GM12878 (cell line): ENCODE results near the gene POLR3E. TPM values are rescaled to one million over a fixed set of nuclear protein-coding genes. Genes with fewer than 3 reads are reported as not detected.

Experiments used
- ATAC-seq: fragments of 200-7000 bp; cut with Tn5 transposase; 3 replicates; pipeline ENCODE4 v1.9.1; 2020; ENCODE audit warnings: mild to moderate bottlenecking, moderate library complexity
- BruUV-seq: library from RNA; stranded (reverse); fragments of 400-500 nt; replicated peaks from 2 replicates; lab custom pipeline; 2021; lab: Mats Ljungman, UMichigan
- CTCF ChIA-PET: fragments of 300-600 bp; sonication (Branson Sonifier 250); formaldehyde crosslinking; extraction: SDS; loops from one replicate; lab custom pipeline; 2021; ENCODE audit warnings: inconsistent platforms; lab: Yijun Ruan, JAX
- POLR2A ChIA-PET: fragments of 350-600 bp; formaldehyde crosslinking; extraction: SDS; loops from one replicate; lab custom pipeline; 2021; ENCODE audit warnings: inconsistent platforms; lab: Charles Lee
- RAD21 ChIA-PET: fragments of 300-600 bp; sonication (Branson Sonifier 250); formaldehyde crosslinking; loops from one replicate; lab custom pipeline; 2023; ENCODE audit warnings: antibody characterized with exemption; ENCODE audit not compliant: unreplicated experiment; lab: Charles Lee
- SMC1A ChIA-PET: fragments of 300-600 bp; sonication (Branson Sonifier 250); formaldehyde crosslinking; loops from one replicate; lab custom pipeline; 2023; ENCODE audit not compliant: unreplicated experiment, uncharacterized antibody; lab: Charles Lee
- DNase-seq: peaks from one replicate; pipeline ENCODE4 v3.0.0-alpha.2; 2011; ENCODE audit warnings: low read depth, low spot score
- FAIRE-seq: peaks from 3 replicates; lab custom pipeline; 2011; peaks lifted over from hg19 to GRCh38; lab: Jason Lieb, UNC
- H2AFZ ChIP-seq: 2 replicates; pipeline ENCODE4 v1.6.0; 2011; ENCODE audit warnings: low read depth, low read length, control low read depth; ENCODE audit not compliant: control insufficient read depth
- H3K27ac ChIP-seq: 2 replicates; pipeline ENCODE4 v1.5.1; 2011; ENCODE audit warnings: control low read depth; ENCODE audit not compliant: control insufficient read depth, insufficient read depth
- H3K27me3 ChIP-seq, 2 experiments: replicated peaks in 1 of 2; 2 replicates each; pipeline versions ENCODE4 v1.6.0 to v1.6.1; 2011; ENCODE audit warnings: low read length in 1 of 2; ENCODE audit not compliant: control insufficient read depth in 2 of 2, insufficient read depth in 2 of 2
- H3K36me3 ChIP-seq, 2 experiments: 2 replicates each; pipeline ENCODE4 v1.5.1; 2011; ENCODE audit warnings: low read length in 1 of 2; ENCODE audit not compliant: control insufficient read depth in 2 of 2, insufficient read depth in 2 of 2
- H3K4me1 ChIP-seq: 2 replicates; pipeline ENCODE4 v1.6.1; 2011; ENCODE audit warnings: mild to moderate bottlenecking, low read length, moderate library complexity, mixed read lengths; ENCODE audit not compliant: control insufficient read depth, insufficient read depth
- H3K4me2 ChIP-seq: 2 replicates; pipeline ENCODE4 v1.6.0; 2011; ENCODE audit warnings: control low read depth; ENCODE audit not compliant: control insufficient read depth, insufficient read depth
- H3K4me3 ChIP-seq: fragments of 200-600 bp; sonication (generic); 2 replicates; pipeline ENCODE4 v1.5.1; 2016
- H3K79me2 ChIP-seq: 2 replicates; pipeline ENCODE4 v1.6.0; 2011; ENCODE audit warnings: low read length; ENCODE audit not compliant: control insufficient read depth, insufficient read depth
- H3K9ac ChIP-seq: 2 replicates; pipeline ENCODE4 v1.8.0; 2011; ENCODE audit warnings: low read length, control low read depth, mixed read lengths; ENCODE audit not compliant: control insufficient read depth, insufficient read depth
- H3K9me3 ChIP-seq: replicated peaks from 3 replicates; pipeline ENCODE4 v1.5.1; 2011; ENCODE audit warnings: mild to moderate bottlenecking, low read length; ENCODE audit not compliant: control insufficient read depth, insufficient read depth
- H4K20me1 ChIP-seq: 2 replicates; pipeline ENCODE4 v1.6.0; 2011; ENCODE audit not compliant: control insufficient read depth, insufficient read depth
- CTCF ChIP-seq, 3 experiments: IDR thresholded peaks in 2 of 3; conservative IDR thresholded peaks in 1 of 3; 2 replicates each; pipeline ENCODE4 v1.5.1; 2011; ENCODE audit warnings: low read depth in 3 of 3, low read length in 3 of 3, mild to moderate bottlenecking in 3 of 3, control low read depth in 2 of 3, moderate library complexity in 2 of 3, inconsistent platforms in 1 of 3, mixed read lengths in 1 of 3; ENCODE audit not compliant: control insufficient read depth in 2 of 3, insufficient read depth in 1 of 3; ENCODE audit errors: extremely low read depth in 1 of 3
- ESRRA ChIP-seq: IDR thresholded peaks from 2 replicates; pipeline ENCODE4 v1.6.1; 2012; ENCODE audit warnings: mild to moderate bottlenecking, low read length, improper control_type of control experiment
- FOXK2 ChIP-seq: fragments of 450-650 bp; IDR thresholded peaks from 2 replicates; pipeline ENCODE4 v1.6.1; 2017; ENCODE audit warnings: mild to moderate bottlenecking, moderate library complexity
- ZSCAN29 ChIP-seq: fragments of 450-650 bp; IDR thresholded peaks from 2 replicates; pipeline ENCODE4 v1.6.1; 2017; ENCODE audit warnings: mild to moderate bottlenecking, moderate library complexity
- WGBS: methylation state at CpG from one replicate; pipeline ENCODE4 v1.1.6; 2016; ENCODE audit warnings: low lambda C conversion rate; ENCODE audit not compliant: insufficient replicate concordance, insufficient coverage; ENCODE audit errors: missing lambda C conversion rate; 5-methylcytosine and 5-hydroxymethylcytosine counted together
- in situ Hi-C: fragments of 300-500 bp; cut with MboI; formaldehyde crosslinking; loops from 9 replicates; pipeline ENCODE4 v1.14.3; 2018; ENCODE audit warnings: mixed read lengths
- intact Hi-C: fragments of 100-400 bp; cut with micrococcal nuclease; formaldehyde crosslinking; loops from one replicate; pipeline ENCODE4 v1.14.2; 2022; ENCODE audit not compliant: unreplicated experiment
- polyA plus RNA-seq, 11 experiments: library from polyadenylated mRNA; depleted of rRNA in 4 of 11; unstranded in 6 of 11; stranded (reverse) in 5 of 11; fragments of >200 nt; fragmentation: Nextera tagmentation in 4 of 11; fragmentation: Illumina TruSeq in 1 of 11; extraction: Ambion mirVana in 4 of 11; extraction: Trizol in 1 of 11; gene quantifications; 1 replicate in 1 of 11; 2 replicates in 10 of 11; pipeline versions ENCODE4 v1.2.1 to v1.2.3, GENCODE V29; 2011 to 2016; ENCODE audit warnings: inconsistent platforms in 2 of 11, missing spikeins in 2 of 11, low read depth in 1 of 11
- total RNA-seq, 4 experiments: library from RNA; depleted of rRNA in 3 of 4; stranded (reverse); fragments of >200 nt in 3 of 4; fragmentation: Illumina TruSeq in 1 of 4; extraction: Trizol in 1 of 4; gene quantifications; 2 replicates each; pipeline versions ENCODE4 v1.2.1 to v1.2.3, GENCODE V29; 2013 to 2021

POLR3E gene
- total and polyA plus RNA-seq, 10 of the 15 experiments (the other 5 are each of a cell fraction or from before 2014, with no cell fraction given), result 11.1 to 79.5 (median 39.7) TPM

- CTCF ChIA-PET, result no interaction called here
- TF ChIP-seq ESRRA, result no peak
- no peak for TF ChIP-seq FOXK2
- no peak for TF ChIP-seq CTCF (IDR thresholded peaks at IDR 0.05 in 2 of 3, conservative IDR thresholded peaks at IDR 0.05 in 1 of 3; ENCODE audit: control insufficient read depth in 2 of 3, extremely low read depth in 1 of 3, insufficient read depth in 1 of 3, low read depth in 3 of 3, low read length in 3 of 3)
- TF ChIP-seq, all 136 proteins: peak for 0
- H3K27ac ChIP-seq, result no peak overlapping the region
- no peaks in the 10 kb centered on the region for H3K79me2 ChIP-seq
- WGBS, result 94% methylated on average over 9 of the region's 9 CpGs
- H3K27me3 ChIP-seq, result no peaks in the 10 kb centered on the region
- in situ Hi-C loops, result loop anchor here (25.0 kb wide), 1 partner anchor 256 kb away; no protein-coding TSS in a partner anchor
- FAIRE-seq (no peak), ATAC-seq (no peak), DNase-seq (no peak)
- H3K4me1 ChIP-seq, result no peaks in the 10 kb centered on the region
- no peaks in the 10 kb centered on the region for H3K9me3 ChIP-seq
- H4K20me1 ChIP-seq, result no peaks in the 10 kb centered on the region
- BruUV-seq, result no TSS peak
- intact Hi-C loops, result no loop called here
- no peak overlapping the region for H3K4me2 ChIP-seq
- RAD21 ChIA-PET, result no interaction called here
- H3K36me3 ChIP-seq, result peaks cover 11 to 40% of the 10 kb centered on the region in 2 experiments; a peak in 3 of 4 replicates
- H3K4me3 ChIP-seq, result no peak overlapping the region
- H3K9ac ChIP-seq, result no peak overlapping the region
- SMC1A ChIA-PET, result no interaction called here
- no peak overlapping the region for H2AFZ ChIP-seq
- POLR2A ChIA-PET, result no interaction called here
Measured at GRCh38 chr16:22306788-22307187, 9.6 kb downstream of the POLR3E start.

- ChIA-PET SMC1A (interaction anchor here (0.8 to 1.4 kb wide), 2 partner anchors 9 to 68 kb away, joined by 3 read pairs; no protein-coding TSS in a partner anchor), CTCF (interaction anchor here (4.0 kb wide), 1 partner anchor 8 kb away, joined by 21 read pairs; no protein-coding TSS in a partner anchor), POLR2A (no interaction called here), RAD21 (no interaction called here)
- no peak for TF ChIP-seq ZSCAN29
- Histone ChIP-seq H3K4me2 (no peak overlapping the region), H3K4me1 (no peaks in the 10 kb centered on the region), H3K27ac (no peak overlapping the region), H4K20me1 (no peaks in the 10 kb centered on the region), H3K36me3 (peaks cover 10 to 36% of the 10 kb centered on the region in 2 experiments; a peak in 3 of 4 replicates), H3K9me3 (no peaks in the 10 kb centered on the region), H3K9ac (no peak overlapping the region), H2AFZ (no peak overlapping the region), H3K4me3 (no peak overlapping the region), H3K79me2 (no peaks in the 10 kb centered on the region), H3K27me3 (no peaks in the 10 kb centered on the region)
- no peak for DNase-seq
- no TSS peak for BruUV-seq
- in situ Hi-C loops (loop anchor here (25.0 kb wide), 1 partner anchor 254 kb away; no protein-coding TSS in a partner anchor), intact Hi-C loops (no loop called here)
- no peak for ATAC-seq
- FAIRE-seq, result no peak
- over 99% methylated on average over 10 of the region's 10 CpGs for WGBS
Measured at GRCh38 chr16:22307838-22308237, 10.6 kb downstream of the POLR3E start.
